Mesenchymal stem cell (in vitro differentiated cells and primary cell): Measurements from ENCODE around the gene ISCU.

Source experiments
- DNase-seq: peaks from one replicate; pipeline ENCODE4 v3.0.0-alpha.2; 2013
- H2AFZ ChIP-seq: one replicate; pipeline ENCODE4 v1.6.1; 2013; ENCODE audit warnings: low read depth, mild to moderate bottlenecking, control low read depth, inconsistent platforms, low read length, moderate library complexity
- H2AK5ac ChIP-seq: 2 replicates; pipeline ENCODE4 v1.6.1; 2013; ENCODE audit warnings: low read length, moderate library complexity, mild to moderate bottlenecking, inconsistent platforms; ENCODE audit not compliant: severe bottlenecking
- H2BK120ac ChIP-seq: one replicate; pipeline ENCODE4 v1.6.1; 2013; ENCODE audit warnings: low read depth, mild to moderate bottlenecking, inconsistent platforms, low read length, moderate library complexity
- H2BK12ac ChIP-seq, 2 experiments: one replicate each; pipeline ENCODE4 v1.6.1; 2013; ENCODE audit warnings: inconsistent platforms in 2 of 2, low read length in 2 of 2, mild to moderate bottlenecking in 2 of 2, moderate library complexity in 2 of 2, control low read depth in 1 of 2
- H2BK15ac ChIP-seq: one replicate; pipeline ENCODE4 v1.6.1; 2013; ENCODE audit warnings: mild to moderate bottlenecking, low read depth, inconsistent platforms; ENCODE audit not compliant: poor library complexity, severe bottlenecking
- H2BK5ac ChIP-seq: 2 replicates; pipeline ENCODE4 v1.6.1; 2013; ENCODE audit warnings: low read depth, mild to moderate bottlenecking, low read length, control low read depth, inconsistent platforms; ENCODE audit not compliant: poor library complexity, severe bottlenecking
- H3K14ac ChIP-seq, 2 experiments: one replicate each; pipeline ENCODE4 v1.6.1; 2013; ENCODE audit warnings: inconsistent platforms in 2 of 2, low read length in 2 of 2, control low read depth in 1 of 2, mild to moderate bottlenecking in 1 of 2, moderate library complexity in 1 of 2
- H3K18ac ChIP-seq, 2 experiments: one replicate each; pipeline ENCODE4 v1.6.1; 2013; ENCODE audit warnings: inconsistent platforms in 2 of 2, low read length in 2 of 2, control low read depth in 1 of 2, low read depth in 1 of 2, mild to moderate bottlenecking in 1 of 2
- H3K23ac ChIP-seq, 2 experiments: one replicate each; pipeline ENCODE4 v1.6.1; 2013; ENCODE audit warnings: inconsistent platforms in 2 of 2, low read length in 2 of 2, mild to moderate bottlenecking in 2 of 2, moderate library complexity in 2 of 2, control low read depth in 1 of 2
- H3K27ac ChIP-seq: 2 replicates; pipeline ENCODE4 v1.5.1; 2013; ENCODE audit warnings: mild to moderate bottlenecking, moderate library complexity, low read length, control low read depth, inconsistent platforms; ENCODE audit not compliant: poor library complexity, severe bottlenecking
- H3K27me3 ChIP-seq, 2 experiments: 2 replicates each; pipeline versions ENCODE4 v1.6.1 to v1.7.0; 2013; ENCODE audit warnings: low read length in 2 of 2, mild to moderate bottlenecking in 2 of 2, moderate library complexity in 2 of 2, control low read depth in 1 of 2, inconsistent platforms in 1 of 2; ENCODE audit not compliant: control insufficient read depth in 1 of 2, insufficient read depth in 1 of 2
- H3K36me3 ChIP-seq, 2 experiments: 2 replicates each; pipeline versions ENCODE4 v1.6.1 to v1.7.0; 2013; ENCODE audit warnings: low read length in 2 of 2, control low read depth in 1 of 2, inconsistent platforms in 1 of 2, low read depth in 1 of 2, mild to moderate bottlenecking in 1 of 2; ENCODE audit not compliant: insufficient read depth in 2 of 2, control insufficient read depth in 1 of 2
- H3K4ac ChIP-seq, 2 experiments: one replicate each; pipeline ENCODE4 v1.6.1; 2013; ENCODE audit warnings: inconsistent platforms in 2 of 2, low read length in 2 of 2, mild to moderate bottlenecking in 2 of 2, moderate library complexity in 2 of 2, control low read depth in 1 of 2, low read depth in 1 of 2
- H3K4me1 ChIP-seq: 2 replicates; pipeline ENCODE4 v1.6.1; 2013; ENCODE audit warnings: low read depth, low read length, control low read depth; ENCODE audit not compliant: control insufficient read depth, insufficient read depth
- H3K4me2 ChIP-seq: 2 replicates; pipeline ENCODE4 v1.6.1; 2013; ENCODE audit warnings: low read length, mild to moderate bottlenecking, inconsistent platforms; ENCODE audit not compliant: poor library complexity, severe bottlenecking
- H3K4me3 ChIP-seq, 2 experiments: 2 replicates each; pipeline versions ENCODE4 v1.5.1 to v1.7.0; 2013; ENCODE audit warnings: low read length in 2 of 2, mild to moderate bottlenecking in 2 of 2, control low read depth in 1 of 2, low read depth in 1 of 2; ENCODE audit not compliant: insufficient read depth in 1 of 2
- H3K79me1 ChIP-seq: replicated peaks from 2 replicates; pipeline ENCODE4 v1.6.1; 2013; ENCODE audit warnings: mild to moderate bottlenecking, control low read depth, low read length, inconsistent platforms; ENCODE audit not compliant: poor library complexity, severe bottlenecking
- H3K9ac ChIP-seq: 2 replicates; pipeline ENCODE4 v1.7.0; 2013; ENCODE audit warnings: mild to moderate bottlenecking, low read length, moderate library complexity
- H3K9me3 ChIP-seq: 2 replicates; pipeline ENCODE4 v1.7.0; 2013; ENCODE audit warnings: mild to moderate bottlenecking, low read length; ENCODE audit not compliant: control insufficient read depth
- H4K8ac ChIP-seq: one replicate; pipeline ENCODE4 v1.6.1; 2013; ENCODE audit warnings: inconsistent platforms, mild to moderate bottlenecking, low read length, moderate library complexity
- H4K91ac ChIP-seq: one replicate; pipeline ENCODE4 v1.6.1; 2013; ENCODE audit warnings: mild to moderate bottlenecking, low read length, inconsistent platforms
- WGBS: methylation state at CpG from one replicate; pipeline ENCODE4 v1.1.7; 2013; ENCODE audit warnings: mixed read lengths; 5-methylcytosine and 5-hydroxymethylcytosine counted together

The ISCU gene

GRCh38 chr12:108609537-108610335, 47.3 kb downstream of the ISCU start:
- Histone ChIP-seq H3K9ac (peak overlapping the region; percentile 55), H2AK5ac (peak overlapping the region; percentile 85), H3K4me1 (peaks cover 32% of the 10 kb centered on the region), H3K27ac (no peak overlapping the region), H3K4ac (peak overlapping the region; percentile 29 to 55), H3K14ac (peak overlapping the region in 1 of 2 experiments; percentile 36), H3K27me3 (no peaks in the 10 kb centered on the region), H2BK15ac (peak overlapping the region; percentile 98), H3K18ac (peak overlapping the region; percentile 72 to 83), H2AFZ (no peak overlapping the region), H3K4me2 (no peak overlapping the region), H2BK12ac (peak overlapping the region; percentile 84 to 94), H3K9me3 (no peaks in the 10 kb centered on the region), H2BK120ac (peak overlapping the region; percentile 71), H3K79me1 (no peaks in the 10 kb centered on the region), H3K36me3 (no peaks in the 10 kb centered on the region), H4K8ac (peak overlapping the region; percentile 78), H4K91ac (peak overlapping the region; percentile 20), H2BK5ac (no peak overlapping the region), H3K4me3 (peak overlapping the region in 1 of 2 experiments; percentile 19), H3K23ac (no peak overlapping the region)
- DNase-seq: peak; percentile 92
- WGBS: 52% methylated on average over 20 of the region's 21 CpGs

- H3K9ac ChIP-seq: peak overlapping the region; percentile 55
- peak overlapping the region; percentile 55 to 71 for H3K4ac ChIP-seq
- no peak overlapping the region for H2BK5ac ChIP-seq
- H3K14ac ChIP-seq: no peak overlapping the region
- H3K4me2 ChIP-seq: no peak overlapping the region
- no peaks in the 10 kb centered on the region for H3K27me3 ChIP-seq
- H4K91ac ChIP-seq: peak overlapping the region; percentile 20
- H3K9me3 ChIP-seq: no peaks in the 10 kb centered on the region
- H2BK120ac ChIP-seq: peak overlapping the region; percentile 23
- H3K23ac ChIP-seq: no peak overlapping the region
- no peak for DNase-seq
- H2BK12ac ChIP-seq: peak overlapping the region; percentile 55 to 94
- peak overlapping the region; percentile 85 for H2AK5ac ChIP-seq
- peaks cover 32% of the 10 kb centered on the region for H3K4me1 ChIP-seq
- WGBS: 90% methylated on average over 7 of the region's 8 CpGs
- peak overlapping the region; percentile 78 for H4K8ac ChIP-seq
- no peak overlapping the region for H3K27ac ChIP-seq
- no peaks in the 10 kb centered on the region for H3K79me1 ChIP-seq
- peak overlapping the region; percentile 72 to 83 for H3K18ac ChIP-seq
- no peak overlapping the region for H2AFZ ChIP-seq
- H3K36me3 ChIP-seq: no peaks in the 10 kb centered on the region
- peak overlapping the region; percentile 98 for H2BK15ac ChIP-seq
- peak overlapping the region in 1 of 2 experiments; percentile 19 for H3K4me3 ChIP-seq
Observed at GRCh38 chr12:108610336-108610815, 48.0 kb downstream of the ISCU start.

- H3K4me3 ChIP-seq: no peak overlapping the region
- peak overlapping the region; percentile 45 for H2BK120ac ChIP-seq
- H2AFZ ChIP-seq: no peak overlapping the region
- H3K4me2 ChIP-seq: no peak overlapping the region
- peaks cover 6% of the 10 kb centered on the region for H3K9me3 ChIP-seq
- peak overlapping the region; percentile 27 for H4K91ac ChIP-seq
- peak overlapping the region; percentile 64 for H2BK15ac ChIP-seq
- H2AK5ac ChIP-seq: peak overlapping the region; percentile 85
- H3K27ac ChIP-seq: no peak overlapping the region
- H2BK12ac ChIP-seq: peak overlapping the region; percentile 85 to 94
- H3K9ac ChIP-seq: no peak overlapping the region
- no peak for DNase-seq
- H3K27me3 ChIP-seq: no peaks in the 10 kb centered on the region
- H2BK5ac ChIP-seq: no peak overlapping the region
- no peaks in the 10 kb centered on the region for H3K79me1 ChIP-seq
- H3K18ac ChIP-seq: peak overlapping the region in 1 of 2 experiments; percentile 46
- H4K8ac ChIP-seq: no peak overlapping the region
- WGBS: 94% methylated on average over 15 of the region's 15 CpGs
- H3K14ac ChIP-seq: peak overlapping the region in 1 of 2 experiments; percentile 53
- H3K4ac ChIP-seq: peak overlapping the region in 1 of 2 experiments; percentile 71
- H3K23ac ChIP-seq: no peak overlapping the region
- H3K4me1 ChIP-seq: peaks cover 28% of the 10 kb centered on the region
- no peaks in the 10 kb centered on the region for H3K36me3 ChIP-seq
Observed at GRCh38 chr12:108610856-108611605, 48.6 kb downstream of the ISCU start.
